ENCODE measurements around the gene MYLK4.

Gene MYLK4

GRCh38 chr6:2766767-2767656 is 16.3 kb upstream of the MYLK4 start:
- Histone ChIP-seq H3K36me3 (peaks cover 6% of the 10 kb centered on the region), H3K4me1 (peaks cover 10% of the 10 kb centered on the region), H3K4me3 (ENCODE audit: low read depth, low read length) (peak overlapping the region; percentile 75), H3K9me3 (no peaks in the 10 kb centered on the region), H3K27me3 (no peaks in the 10 kb centered on the region)
- TF ChIP-seq CTCF (IDR thresholded peaks at IDR 0.05; ENCODE audit: low read depth, low read length) = no peak
- DNase-seq = no peak

GRCh38 chr6:2765896-2766766 is 15.4 kb upstream of the MYLK4 start:
- no peaks in the 10 kb centered on the region for H3K9me3 ChIP-seq
- peak; percentile 49 for DNase-seq
- H3K4me1 ChIP-seq = peaks cover 7% of the 10 kb centered on the region
- H3K27me3 ChIP-seq = no peaks in the 10 kb centered on the region
- TF ChIP-seq CTCF (IDR thresholded peaks at IDR 0.05; ENCODE audit: low read depth, low read length) = no peak
- peaks cover 4% of the 10 kb centered on the region for H3K36me3 ChIP-seq
- H3K4me3 ChIP-seq (ENCODE audit: low read depth, low read length) = peak overlapping the region; percentile 75

GRCh38 chr6:2765166-2765895 is 14.6 kb upstream of the MYLK4 start, which contains the start of gene WRNIP1:
Gene WRNIP1, plus strand, starts transcription at chr6:2765393. Its CDS starts 230 bp downstream, at chr6:2765623.
- H3K9me3 ChIP-seq = no peaks in the 10 kb centered on the region
- TF ChIP-seq CTCF (IDR thresholded peaks at IDR 0.05; ENCODE audit: low read depth, low read length) = peak; percentile 45
- H3K4me1 ChIP-seq = peaks cover 2% of the 10 kb centered on the region; the same call in 1 of the 2 replicates
- peak; percentile 98 for DNase-seq
- no peaks in the 10 kb centered on the region for H3K27me3 ChIP-seq
- H3K4me3 ChIP-seq (ENCODE audit: low read depth, low read length) = peak within 1 kb of the TSS; percentile 75
- H3K36me3 ChIP-seq = no peaks in the 10 kb centered on the region; the same call in 1 of the 2 replicates

GRCh38 chr6:2764610-2765165 is 14.0 kb upstream of the MYLK4 start:
- TF ChIP-seq CTCF (IDR thresholded peaks at IDR 0.05; ENCODE audit: low read depth, low read length) = no peak
- H3K36me3 ChIP-seq = no peaks in the 10 kb centered on the region
- no peaks in the 10 kb centered on the region for H3K27me3 ChIP-seq
- no peaks in the 10 kb centered on the region for H3K9me3 ChIP-seq
- peak overlapping the region; percentile 68 for H3K4me3 ChIP-seq (ENCODE audit: low read depth, low read length)
- peaks cover 2% of the 10 kb centered on the region; the same call in 1 of the 2 replicates for H3K4me1 ChIP-seq
- DNase-seq = peak; percentile 59

GRCh38 chr6:2763876-2764540 is 13.3 kb upstream of the MYLK4 start:
- no peaks in the 10 kb centered on the region for H3K36me3 ChIP-seq
- peak overlapping the region; percentile 68 for H3K4me3 ChIP-seq (ENCODE audit: low read depth, low read length)
- no peaks in the 10 kb centered on the region for H3K9me3 ChIP-seq
- H3K4me1 ChIP-seq = 0 out of 2 replicates have a peak, but pooled peaks cover 2% of the 10 kb centered on the region
- no peaks in the 10 kb centered on the region; the same call in 1 of the 2 replicates for H3K27me3 ChIP-seq
- DNase-seq = no peak
- no peak for TF ChIP-seq CTCF (IDR thresholded peaks at IDR 0.05; ENCODE audit: low read depth, low read length)

Data from BE2C (cell line).